ENCODE data around the gene PIK3R5. TPM values are rescaled to one million over a fixed set of nuclear protein-coding genes. Genes with fewer than 3 reads are reported as not detected.
A peak's percentile ranks its signal among the peaks of the same experiment; 100 is the strongest.

The PIK3R5 gene
- total RNA-seq, 2 experiments from 2014 or later: 0.76 to 1.5 TPM

DNA sequence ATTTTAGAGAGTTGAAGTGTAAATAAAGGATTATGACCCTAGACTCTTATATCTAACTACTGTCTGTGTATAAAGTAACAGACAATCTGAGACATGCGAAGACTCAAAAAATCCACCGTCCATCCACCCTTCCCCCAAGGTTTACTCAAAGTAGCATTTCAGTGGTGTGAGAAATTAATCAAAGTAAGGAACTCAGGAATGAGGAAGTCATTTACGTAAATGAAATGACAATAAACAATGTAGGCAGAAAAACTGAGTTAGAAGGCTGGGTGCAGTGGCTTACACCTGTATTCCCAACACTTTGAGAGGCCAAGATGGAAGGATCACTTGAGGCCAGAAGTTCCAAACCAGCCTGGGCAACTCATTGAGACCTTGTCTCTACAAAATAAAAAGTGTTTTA lies 36.1 kb upstream of the PIK3R5 start:
- Histone ChIP-seq H3K9me3 (ENCODE audit: low read length) (no peaks in the 10 kb centered on the region), H3K36me3 (ENCODE audit: insufficient read depth, low read length) (no peaks in the 10 kb centered on the region), H2AFZ (ENCODE audit: low read length) (no peak overlapping the region), H3K4me1 (ENCODE audit: insufficient read depth, low read length, poor library complexity, severe bottlenecking) (peaks cover 4% of the 10 kb centered on the region), H3K79me2 (ENCODE audit: insufficient read depth, low read depth, low read length) (no peaks in the 10 kb centered on the region), H3K27ac (ENCODE audit: low read depth, low read length, poor library complexity, severe bottlenecking) (no peak overlapping the region), H3K9me2 (ENCODE audit: insufficient read depth, low read length) (no peaks in the 10 kb centered on the region), H3K4me2 (ENCODE audit: low read length) (no peak overlapping the region), H4K20me1 (ENCODE audit: insufficient read depth, low read length) (no peaks in the 10 kb centered on the region), H3K4me3 (ENCODE audit: low read depth, low read length, poor library complexity, severe bottlenecking) (no peak overlapping the region)
- DNase-seq (ENCODE audit: low spot score): no peak
- ChIA-PET CTCF (ENCODE audit: unreplicated experiment) (no interaction called here), POLR2A (no interaction called here)
- TF ChIP-seq EZH2phosphoT487 (IDR thresholded peaks at IDR 0.05; ENCODE audit: borderline replicate concordance, low read depth, low read length): no peak
- TF ChIP-seq, protein P1, sequence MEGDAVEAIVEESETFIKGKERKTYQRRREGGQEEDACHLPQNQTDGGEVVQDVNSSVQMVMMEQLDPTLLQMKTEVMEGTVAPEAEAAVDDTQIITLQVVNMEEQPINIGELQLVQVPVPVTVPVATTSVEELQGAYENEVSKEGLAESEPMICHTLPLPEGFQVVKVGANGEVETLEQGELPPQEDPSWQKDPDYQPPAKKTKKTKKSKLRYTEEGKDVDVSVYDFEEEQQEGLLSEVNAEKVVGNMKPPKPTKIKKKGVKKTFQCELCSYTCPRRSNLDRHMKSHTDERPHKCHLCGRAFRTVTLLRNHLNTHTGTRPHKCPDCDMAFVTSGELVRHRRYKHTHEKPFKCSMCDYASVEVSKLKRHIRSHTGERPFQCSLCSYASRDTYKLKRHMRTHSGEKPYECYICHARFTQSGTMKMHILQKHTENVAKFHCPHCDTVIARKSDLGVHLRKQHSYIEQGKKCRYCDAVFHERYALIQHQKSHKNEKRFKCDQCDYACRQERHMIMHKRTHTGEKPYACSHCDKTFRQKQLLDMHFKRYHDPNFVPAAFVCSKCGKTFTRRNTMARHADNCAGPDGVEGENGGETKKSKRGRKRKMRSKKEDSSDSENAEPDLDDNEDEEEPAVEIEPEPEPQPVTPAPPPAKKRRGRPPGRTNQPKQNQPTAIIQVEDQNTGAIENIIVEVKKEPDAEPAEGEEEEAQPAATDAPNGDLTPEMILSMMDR (conservative IDR thresholded peaks at IDR 0.05; ENCODE audit: low read length): no peak
- no TSS peak for BruUV-seq (replicated peaks)
- intact Hi-C loops (cut with micrococcal nuclease; ENCODE audit: unreplicated experiment): no loop called here

DNA sequence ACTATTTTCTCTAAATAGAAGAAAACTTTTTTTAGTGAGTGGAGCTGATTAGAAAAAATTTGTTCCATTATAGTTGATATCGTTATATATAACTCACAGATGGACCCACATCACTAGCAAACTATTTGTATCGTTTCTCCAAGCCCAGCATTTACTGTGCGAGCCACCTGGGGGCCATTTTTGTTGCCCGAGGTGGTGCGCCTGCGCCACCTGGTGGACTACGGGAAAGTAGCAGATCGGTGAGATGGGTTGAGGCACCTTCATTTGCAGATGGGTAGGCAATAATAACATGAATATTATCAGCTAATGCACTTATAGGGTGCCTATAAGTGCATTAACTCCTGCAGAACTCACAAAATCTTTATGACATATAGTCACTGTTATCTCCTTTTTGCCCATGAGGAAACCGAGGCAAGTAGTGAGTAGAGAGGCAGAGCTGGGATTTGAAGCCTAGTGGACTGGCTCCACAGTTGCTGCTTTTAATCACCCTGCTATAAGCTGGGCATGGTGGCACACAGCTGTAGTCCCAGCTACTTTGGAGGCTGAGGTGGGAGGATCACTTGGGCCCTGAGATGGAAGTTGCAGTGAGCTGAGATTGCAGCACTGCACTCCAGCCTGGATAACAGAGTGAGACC lies 32.6 kb upstream of the PIK3R5 start:
- no TSS peak for BruUV-seq (replicated peaks)
- Histone ChIP-seq H4K20me1 (ENCODE audit: insufficient read depth, low read length) (no peaks in the 10 kb centered on the region), H3K9me2 (ENCODE audit: insufficient read depth, low read length) (no peaks in the 10 kb centered on the region), H3K79me2 (ENCODE audit: insufficient read depth, low read depth, low read length) (no peaks in the 10 kb centered on the region), H2AFZ (ENCODE audit: low read length) (no peak overlapping the region), H3K9me3 (ENCODE audit: low read length) (no peaks in the 10 kb centered on the region), H3K4me3 (ENCODE audit: low read depth, low read length, poor library complexity, severe bottlenecking) (no peak overlapping the region), H3K36me3 (ENCODE audit: insufficient read depth, low read length) (no peaks in the 10 kb centered on the region), H3K27ac (ENCODE audit: low read depth, low read length, poor library complexity, severe bottlenecking) (no peak overlapping the region), H3K4me1 (ENCODE audit: insufficient read depth, low read length, poor library complexity, severe bottlenecking) (peaks cover 4% of the 10 kb centered on the region), H3K4me2 (ENCODE audit: low read length) (no peak overlapping the region)
- CTCF ChIA-PET (ENCODE audit: unreplicated experiment): no interaction called here
- POLR2A ChIA-PET: interaction anchor here (1.0 kb wide), 1 partner anchor 103 kb away, joined by 3 read pairs; no protein-coding TSS in a partner anchor
- peak; percentile 73 for DNase-seq (ENCODE audit: low spot score)
- no peak for TF ChIP-seq EZH2phosphoT487 (IDR thresholded peaks at IDR 0.05; ENCODE audit: borderline replicate concordance, low read depth, low read length)
- TF ChIP-seq, protein P1 (conservative IDR thresholded peaks at IDR 0.05; ENCODE audit: low read length): peak; percentile 99
- intact Hi-C loops (cut with micrococcal nuclease; ENCODE audit: unreplicated experiment): loop anchor here (5.0 to 10.0 kb wide), 4 partner anchors 101 to 557 kb away; partner anchors contain the start of gene SPDYE4

DNA sequence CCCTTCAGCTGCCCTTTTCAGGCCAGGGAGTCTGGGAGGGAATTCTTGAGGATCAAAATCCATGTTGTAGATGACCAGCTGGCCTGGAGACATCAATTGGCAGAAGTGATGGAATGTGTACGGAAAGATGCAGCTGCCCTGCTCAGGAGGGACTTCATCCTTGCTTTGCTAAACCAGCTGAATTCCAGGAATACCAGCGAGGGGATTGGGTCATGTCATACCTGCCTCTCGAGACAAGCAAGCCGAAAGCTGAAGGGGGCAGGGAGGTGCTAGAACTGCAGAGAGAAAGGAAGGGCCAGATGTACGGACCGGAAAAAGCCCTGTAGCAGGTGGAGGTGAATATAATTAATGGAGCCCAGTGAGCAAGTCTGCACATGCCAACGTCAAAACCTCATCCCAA lies 30.2 kb upstream of the PIK3R5 start:
- Histone ChIP-seq H3K4me2 (ENCODE audit: low read length) (no peak overlapping the region), H3K4me1 (ENCODE audit: insufficient read depth, low read length, poor library complexity, severe bottlenecking) (no peaks in the 10 kb centered on the region), H4K20me1 (ENCODE audit: insufficient read depth, low read length) (no peaks in the 10 kb centered on the region), H2AFZ (ENCODE audit: low read length) (no peak overlapping the region), H3K36me3 (ENCODE audit: insufficient read depth, low read length) (no peaks in the 10 kb centered on the region), H3K79me2 (ENCODE audit: insufficient read depth, low read depth, low read length) (no peaks in the 10 kb centered on the region), H3K27ac (ENCODE audit: low read depth, low read length, poor library complexity, severe bottlenecking) (no peak overlapping the region), H3K9me3 (ENCODE audit: low read length) (no peaks in the 10 kb centered on the region), H3K9me2 (ENCODE audit: insufficient read depth, low read length) (no peaks in the 10 kb centered on the region), H3K4me3 (ENCODE audit: low read depth, low read length, poor library complexity, severe bottlenecking) (no peak overlapping the region)
- ChIA-PET POLR2A (interaction anchor here (0.8 kb wide), 1 partner anchor 41 kb away, joined by 9 read pairs; no protein-coding TSS in a partner anchor), CTCF (ENCODE audit: unreplicated experiment) (no interaction called here)
- intact Hi-C loops (cut with micrococcal nuclease; ENCODE audit: unreplicated experiment): loop anchor here (5.0 to 10.0 kb wide), 4 partner anchors 98 to 559 kb away; partner anchors contain the start of gene SPDYE4
- no TSS peak for BruUV-seq (replicated peaks)
- no peak for DNase-seq (ENCODE audit: low spot score)
- no peak for TF ChIP-seq EZH2phosphoT487 (IDR thresholded peaks at IDR 0.05; ENCODE audit: borderline replicate concordance, low read depth, low read length)
- TF ChIP-seq, protein P1 (conservative IDR thresholded peaks at IDR 0.05; ENCODE audit: low read length): no peak

Measured in OCI-LY7 (cell line).